Natural killer cell (primary cell): ENCODE measurements around the gene CYP11A1. TPM values are rescaled to one million over a fixed set of nuclear protein-coding genes. Genes with fewer than 3 reads are reported as not detected.

ENCODE experiments used
- ATAC-seq, 3 donors: fragments of 150-1000 bp in 2 of 3; fragments of 200-7000 bp in 1 of 3; cut with Tn5 transposase; 1 replicate in 1 of 3; 2 replicates in 2 of 3; pipeline ENCODE4 v1.10.0; 2021; ENCODE audit warnings: mild to moderate bottlenecking in 2 of 3, moderate library complexity in 2 of 3
- DNase-seq, 2 donors: peaks; one replicate each; pipeline versions ENCODE4 v3.0.0 to v3.0.0-alpha.2; 2013 to 2021; ENCODE audit warnings: mixed read lengths in 1 of 2
- H3K27ac ChIP-seq: one replicate; pipeline ENCODE4 v1.5.1; 2013; ENCODE audit warnings: mild to moderate bottlenecking, low read length
- H3K27me3 ChIP-seq: one replicate; pipeline ENCODE4 v1.6.1; 2013; ENCODE audit warnings: low read length; ENCODE audit not compliant: control insufficient read depth, insufficient read depth
- H3K36me3 ChIP-seq: one replicate; pipeline ENCODE4 v1.6.1; 2013; ENCODE audit warnings: low read length; ENCODE audit not compliant: control insufficient read depth, insufficient read depth
- H3K4me1 ChIP-seq: one replicate; pipeline ENCODE4 v1.6.1; 2013; ENCODE audit warnings: low read length; ENCODE audit not compliant: control insufficient read depth, insufficient read depth
- H3K4me3 ChIP-seq: one replicate; pipeline ENCODE4 v1.5.1; 2013; ENCODE audit warnings: low read length
- H3K9me3 ChIP-seq: one replicate; pipeline ENCODE4 v1.6.1; 2013; ENCODE audit warnings: low read length; ENCODE audit not compliant: control insufficient read depth, insufficient read depth
- H3K27ac Mint-ChIP-seq, 2 donors: one replicate each; pipeline ENCODE4 v1.8.0; 2022; ENCODE audit warnings: mild to moderate bottlenecking in 2 of 2, mixed read lengths in 2 of 2, moderate library complexity in 1 of 2
- H3K27me3 Mint-ChIP-seq, 2 donors: one replicate each; pipeline ENCODE4 v1.8.0; 2022; ENCODE audit warnings: low read depth in 2 of 2, mixed read lengths in 2 of 2
- H3K36me3 Mint-ChIP-seq: one replicate; pipeline ENCODE4 v1.8.0; 2022; ENCODE audit warnings: mixed read lengths
- H3K4me1 Mint-ChIP-seq, 2 donors: one replicate each; pipeline ENCODE4 v1.8.0; 2022; ENCODE audit warnings: mixed read lengths in 2 of 2
- H3K4me3 Mint-ChIP-seq: one replicate; pipeline ENCODE4 v1.8.0; 2022; ENCODE audit warnings: mild to moderate bottlenecking, moderate library complexity, mixed read lengths
- H3K9me3 Mint-ChIP-seq, 2 donors: one replicate each; pipeline ENCODE4 v1.8.0; 2022; ENCODE audit warnings: mixed read lengths in 2 of 2
- CTCF ChIP-seq: fragments of 200-600 bp; IDR thresholded peaks from one replicate; pipeline ENCODE4 v1.8.0; 2022; ENCODE audit warnings: antibody characterized with exemption
- WGBS: methylation state at CpG from one replicate; pipeline ENCODE4 v1.1.7; 2013; ENCODE audit warnings: missing lambda C conversion rate; ENCODE audit not compliant: insufficient coverage; 5-methylcytosine and 5-hydroxymethylcytosine counted together
- intact Hi-C: fragments of 100-400 bp; cut with micrococcal nuclease; formaldehyde crosslinking; loops from one replicate; pipeline ENCODE4 v1.14.2; 2022
- total RNA-seq, 4 donors: library from RNA; stranded (reverse); fragments of 120-200 nt in 1 of 4; gene quantifications; one replicate each; pipeline versions ENCODE4 v1.2.3 to v1.2.4, GENCODE V29; 2013 to 2022

Gene CYP11A1
- total RNA-seq, 3 donors from 2014 or later (not counting 1 experiment from before 2014, with no cell fraction given): 5.1 TPM; not detected in 2

- peaks cover 0 to 5% of the 10 kb centered on the region in 2 donors for H3K4me1 Mint-ChIP-seq
- no peaks in the 10 kb centered on the region for H3K27me3 Mint-ChIP-seq
- intact Hi-C loops: no loop called here
- Histone ChIP-seq H3K9me3 (no peaks in the 10 kb centered on the region), H3K4me3 (no peak overlapping the region), H3K4me1 (no peaks in the 10 kb centered on the region), H3K27ac (no peak overlapping the region), H3K27me3 (no peaks in the 10 kb centered on the region), H3K36me3 (no peaks in the 10 kb centered on the region)
- ATAC-seq (no peak), DNase-seq (no peak)
- no peak overlapping the region for H3K4me3 Mint-ChIP-seq
- no peaks in the 10 kb centered on the region for H3K36me3 Mint-ChIP-seq
- TF ChIP-seq CTCF: no peak
- no peak overlapping the region for H3K27ac Mint-ChIP-seq
- 93% methylated on average over 9 of the region's 9 CpGs for WGBS
- H3K9me3 Mint-ChIP-seq: no peaks in the 10 kb centered on the region
Measured at GRCh38 chr15:74339371-74339770, 28.1 kb downstream of the CYP11A1 start.

- H3K27me3 ChIP-seq: no peaks in the 10 kb centered on the region
- no peak for TF ChIP-seq CTCF
- H3K9me3 ChIP-seq: no peaks in the 10 kb centered on the region
- H3K27ac Mint-ChIP-seq: no peak overlapping the region
- H3K9me3 Mint-ChIP-seq: no peaks in the 10 kb centered on the region
- H3K27me3 Mint-ChIP-seq: no peaks in the 10 kb centered on the region
- H3K4me3 ChIP-seq: no peak overlapping the region
- 94% methylated on average over 5 of the region's 5 CpGs for WGBS
- no peaks in the 10 kb centered on the region for H3K4me1 ChIP-seq
- intact Hi-C loops: no loop called here
- H3K36me3 Mint-ChIP-seq: no peaks in the 10 kb centered on the region
- peaks cover 0 to 5% of the 10 kb centered on the region in 2 donors for H3K4me1 Mint-ChIP-seq
- no peak for ATAC-seq
- no peak for DNase-seq
- H3K4me3 Mint-ChIP-seq: no peak overlapping the region
- no peak overlapping the region for H3K27ac ChIP-seq
- no peaks in the 10 kb centered on the region for H3K36me3 ChIP-seq
Measured at GRCh38 chr15:74338676-74339075, 28.8 kb downstream of the CYP11A1 start.

GRCh38 chr15:74337607-74338211, 29.7 kb downstream of the CYP11A1 start:
- DNase-seq (no peak), ATAC-seq (no peak)
- Histone ChIP-seq H3K36me3 (no peaks in the 10 kb centered on the region), H3K9me3 (no peaks in the 10 kb centered on the region), H3K27me3 (no peaks in the 10 kb centered on the region), H3K4me1 (no peaks in the 10 kb centered on the region), H3K27ac (no peak overlapping the region), H3K4me3 (no peak overlapping the region)
- intact Hi-C loops: no loop called here
- H3K27ac Mint-ChIP-seq: no peak overlapping the region
- no peaks in the 10 kb centered on the region for H3K9me3 Mint-ChIP-seq
- whole genome bisulfite sequencing: 84% methylated on average over 4 of the region's 4 CpGs
- H3K36me3 Mint-ChIP-seq: no peaks in the 10 kb centered on the region
- H3K4me3 Mint-ChIP-seq: no peak overlapping the region
- H3K27me3 Mint-ChIP-seq: no peaks in the 10 kb centered on the region
- TF ChIP-seq CTCF: no peak
- peaks cover 0 to 5% of the 10 kb centered on the region in 2 donors for H3K4me1 Mint-ChIP-seq

DNA sequence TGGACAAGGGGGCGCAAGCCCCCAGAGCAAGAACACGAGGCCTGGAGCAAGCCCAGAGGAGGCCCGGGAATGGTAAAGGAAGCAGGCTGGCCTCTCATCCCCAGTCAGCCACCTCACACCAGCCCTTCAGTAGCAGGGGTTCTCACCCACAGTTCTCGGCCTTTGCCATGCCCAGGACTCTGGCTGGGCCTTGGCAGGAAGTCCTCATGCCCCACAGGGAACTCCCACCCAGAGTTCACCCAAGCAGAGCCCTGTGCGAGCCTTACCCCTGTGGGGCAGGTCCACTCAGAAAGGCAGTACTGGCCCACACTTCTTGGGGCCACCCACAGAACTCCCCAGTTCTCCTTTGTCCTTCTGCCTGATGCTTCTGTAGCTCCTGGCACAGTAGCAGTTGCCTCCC, 30.3 kb downstream of the CYP11A1 start:
- ATAC-seq (no peak), DNase-seq (no peak)
- H3K36me3 ChIP-seq: no peaks in the 10 kb centered on the region
- H3K27ac Mint-ChIP-seq: no peak overlapping the region
- intact Hi-C loops: no loop called here
- H3K27me3 Mint-ChIP-seq: no peaks in the 10 kb centered on the region
- no peak overlapping the region for H3K27ac ChIP-seq
- H3K4me1 Mint-ChIP-seq: peaks cover 0 to 5% of the 10 kb centered on the region in 2 donors
- TF ChIP-seq CTCF: no peak
- no peak overlapping the region for H3K4me3 ChIP-seq
- no peaks in the 10 kb centered on the region for H3K4me1 ChIP-seq
- no peaks in the 10 kb centered on the region for H3K36me3 Mint-ChIP-seq
- WGBS: 83% methylated on average over 5 of the region's 5 CpGs
- H3K4me3 Mint-ChIP-seq: no peak overlapping the region
- no peaks in the 10 kb centered on the region for H3K27me3 ChIP-seq
- no peaks in the 10 kb centered on the region for H3K9me3 Mint-ChIP-seq
- no peaks in the 10 kb centered on the region for H3K9me3 ChIP-seq
